ENCODE measurements around the gene EYS.

DNA sequence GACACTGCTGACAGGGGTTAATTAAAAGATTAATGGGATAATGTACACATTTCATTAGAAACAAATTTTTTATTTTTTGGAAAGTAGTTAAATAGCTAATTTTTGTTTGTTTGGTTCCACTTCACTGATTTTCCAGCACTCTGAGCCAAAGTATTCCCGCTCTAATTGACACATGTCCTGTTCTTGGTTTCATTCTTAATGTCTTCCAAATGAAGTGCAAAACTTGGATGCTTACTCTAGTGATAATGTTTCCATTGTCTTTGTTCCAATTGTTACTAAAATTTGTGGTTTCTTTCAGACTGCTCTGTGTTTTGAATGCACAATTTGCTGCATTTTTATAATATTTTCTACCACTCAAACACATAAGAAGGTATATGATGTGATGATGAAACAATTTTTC is 1277.1 kb downstream of the EYS start:
- TF ChIP-seq, protein P1, sequence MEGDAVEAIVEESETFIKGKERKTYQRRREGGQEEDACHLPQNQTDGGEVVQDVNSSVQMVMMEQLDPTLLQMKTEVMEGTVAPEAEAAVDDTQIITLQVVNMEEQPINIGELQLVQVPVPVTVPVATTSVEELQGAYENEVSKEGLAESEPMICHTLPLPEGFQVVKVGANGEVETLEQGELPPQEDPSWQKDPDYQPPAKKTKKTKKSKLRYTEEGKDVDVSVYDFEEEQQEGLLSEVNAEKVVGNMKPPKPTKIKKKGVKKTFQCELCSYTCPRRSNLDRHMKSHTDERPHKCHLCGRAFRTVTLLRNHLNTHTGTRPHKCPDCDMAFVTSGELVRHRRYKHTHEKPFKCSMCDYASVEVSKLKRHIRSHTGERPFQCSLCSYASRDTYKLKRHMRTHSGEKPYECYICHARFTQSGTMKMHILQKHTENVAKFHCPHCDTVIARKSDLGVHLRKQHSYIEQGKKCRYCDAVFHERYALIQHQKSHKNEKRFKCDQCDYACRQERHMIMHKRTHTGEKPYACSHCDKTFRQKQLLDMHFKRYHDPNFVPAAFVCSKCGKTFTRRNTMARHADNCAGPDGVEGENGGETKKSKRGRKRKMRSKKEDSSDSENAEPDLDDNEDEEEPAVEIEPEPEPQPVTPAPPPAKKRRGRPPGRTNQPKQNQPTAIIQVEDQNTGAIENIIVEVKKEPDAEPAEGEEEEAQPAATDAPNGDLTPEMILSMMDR (conservative IDR thresholded peaks at IDR 0.05) = no peak
- no peak for TF ChIP-seq ZFX (IDR thresholded peaks at IDR 0.05)

Measured in C4-2B (cell line).